ENCODE data around the gene VASP. TPM values are rescaled to one million over a fixed set of nuclear protein-coding genes. Genes with fewer than 3 reads are reported as not detected.

Gene VASP
- total and polyA plus RNA-seq, 2 donors (not counting 3 experiments of a cell fraction or from before 2014, with no cell fraction given) = 94.3 to 154 TPM

DNA sequence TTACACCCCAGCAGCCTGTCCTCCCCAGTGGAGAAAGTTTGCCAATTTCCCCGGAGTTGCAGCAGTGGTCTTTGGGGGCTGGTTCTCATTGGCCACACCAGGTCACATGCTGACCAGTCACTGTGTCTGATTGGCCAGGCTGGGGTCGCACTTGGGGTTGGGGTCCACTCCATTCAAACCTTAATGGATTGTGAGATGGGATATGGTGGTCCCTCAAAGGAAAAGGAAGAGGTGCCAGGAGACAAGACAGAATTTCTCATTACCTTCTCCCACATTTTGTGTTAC lies 5.6 kb upstream of the VASP start:
- Histone ChIP-seq H3K27ac (ENCODE audit: insufficient read depth, low read depth, low read length) (no peak overlapping the region), H3K36me3 (ENCODE audit: control insufficient read depth in 2 of 2, extremely low read depth in 1 of 2, insufficient read depth in 2 of 2, low read length in 2 of 2) (no peaks in the 10 kb centered on the region), H3K9ac (replicated peaks; ENCODE audit: extremely low read depth, insufficient read depth, low read length) (no peak overlapping the region), H3K4me2 (ENCODE audit: insufficient read depth, low read length) (no peak overlapping the region), H3K9me1 (replicated peaks; ENCODE audit: control insufficient read depth, extremely low read depth, insufficient read depth, low read length) (no peaks in the 10 kb centered on the region), H3K9me3 (replicated peaks; ENCODE audit: control insufficient read depth, insufficient read depth, low read length) (no peaks in the 10 kb centered on the region), H3K27me3 (ENCODE audit: control insufficient read depth in 2 of 2, insufficient read depth in 2 of 2, low read length in 2 of 2) (peaks cover 0 to 6% of the 10 kb centered on the region in 2 experiments), H2AFZ (ENCODE audit: low read depth, low read length) (no peak overlapping the region), H3K4me3 (replicated peaks in 1 of 3; ENCODE audit: insufficient read depth in 1 of 3, low read depth in 1 of 3, low read length in 3 of 3) (no peak overlapping the region), H3K4me1 (ENCODE audit: control insufficient read depth, extremely low read depth, insufficient read depth, low read length) (peaks cover 19% of the 10 kb centered on the region), H3K79me2 (ENCODE audit: control insufficient read depth, insufficient read depth, low read length) (no peaks in the 10 kb centered on the region), H4K20me1 (replicated peaks; ENCODE audit: control insufficient read depth, extremely low read depth, insufficient read depth, low read length) (no peaks in the 10 kb centered on the region)
- CTCF ChIA-PET = interaction anchor here (2.6 kb wide), 1 partner anchor 16 kb away, joined by 12 read pairs; no protein-coding TSS in a partner anchor
- DNase-seq (ENCODE audit: low read depth, low spot score) = no peak
- POLR2A ChIA-PET = no interaction called here
- no TSS peak for BruUV-seq (replicated peaks)
- intact Hi-C loops (cut with micrococcal nuclease) = no loop called here
- no peak for FAIRE-seq
- dilution Hi-C loops (cut with MboI; ENCODE audit: extremely low pct_ligation_motif_present, low sequenced_read_pairs) = no loop called here
- TF ChIP-seq EZH2 (IDR thresholded peaks at IDR 0.05; ENCODE audit: borderline replicate concordance, low read depth, low read length, severe bottlenecking) (no peak), POLR2A (IDR thresholded peaks at IDR 0.05; ENCODE audit: low read depth, low read length) (no peak), FOS (IDR thresholded peaks at IDR 0.05; ENCODE audit: borderline replicate concordance, insufficient read depth, low read length) (no peak), MYC (IDR thresholded peaks at IDR 0.05; ENCODE audit: low read depth, low read length) (no peak), POLR2AphosphoS5 (IDR thresholded peaks at IDR 0.05; ENCODE audit: insufficient read depth, low read depth, low read length) (no peak), JUN (IDR thresholded peaks at IDR 0.05; ENCODE audit: borderline replicate concordance, insufficient read depth, insufficient read length, low read depth) (no peak)
- TF ChIP-seq, protein P1, sequence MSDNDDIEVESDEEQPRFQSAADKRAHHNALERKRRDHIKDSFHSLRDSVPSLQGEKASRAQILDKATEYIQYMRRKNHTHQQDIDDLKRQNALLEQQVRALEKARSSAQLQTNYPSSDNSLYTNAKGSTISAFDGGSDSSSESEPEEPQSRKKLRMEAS (IDR thresholded peaks at IDR 0.05; ENCODE audit: insufficient read depth, insufficient read length) = no peak

DNA sequence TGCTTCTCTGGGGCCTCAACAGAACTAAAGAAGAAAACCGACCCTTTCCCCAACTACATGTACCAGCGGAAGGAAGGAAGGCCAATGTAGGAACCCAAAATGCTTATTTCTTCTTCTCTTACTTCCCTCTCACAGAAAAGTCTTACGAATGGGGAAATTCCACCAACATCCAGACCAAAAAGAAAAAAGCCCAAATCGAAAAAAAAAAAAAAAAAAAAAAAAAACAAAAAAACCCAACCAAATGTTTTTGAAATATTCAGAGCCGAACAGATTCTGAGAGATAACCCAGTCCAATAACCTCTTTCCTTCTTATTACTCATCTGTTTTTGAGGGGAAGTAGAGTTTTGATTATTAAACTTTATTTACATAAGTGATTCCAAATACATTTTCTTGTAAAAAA lies 5.2 kb upstream of the VASP start:
- ChIA-PET POLR2A (no interaction called here), CTCF (no interaction called here)
- no peak for TF ChIP-seq EZH2 (IDR thresholded peaks at IDR 0.05; ENCODE audit: borderline replicate concordance, low read depth, low read length, severe bottlenecking)
- TF ChIP-seq, protein P1 (IDR thresholded peaks at IDR 0.05; ENCODE audit: insufficient read depth, insufficient read length) = no peak
- no peak for TF ChIP-seq MYC (IDR thresholded peaks at IDR 0.05; ENCODE audit: low read depth, low read length)
- no peak for TF ChIP-seq FOS (IDR thresholded peaks at IDR 0.05; ENCODE audit: borderline replicate concordance, insufficient read depth, low read length)
- TF ChIP-seq POLR2AphosphoS5 (IDR thresholded peaks at IDR 0.05; ENCODE audit: insufficient read depth, low read depth, low read length) = no peak
- no peak for TF ChIP-seq POLR2A (IDR thresholded peaks at IDR 0.05; ENCODE audit: low read depth, low read length)
- TF ChIP-seq, protein P2, sequence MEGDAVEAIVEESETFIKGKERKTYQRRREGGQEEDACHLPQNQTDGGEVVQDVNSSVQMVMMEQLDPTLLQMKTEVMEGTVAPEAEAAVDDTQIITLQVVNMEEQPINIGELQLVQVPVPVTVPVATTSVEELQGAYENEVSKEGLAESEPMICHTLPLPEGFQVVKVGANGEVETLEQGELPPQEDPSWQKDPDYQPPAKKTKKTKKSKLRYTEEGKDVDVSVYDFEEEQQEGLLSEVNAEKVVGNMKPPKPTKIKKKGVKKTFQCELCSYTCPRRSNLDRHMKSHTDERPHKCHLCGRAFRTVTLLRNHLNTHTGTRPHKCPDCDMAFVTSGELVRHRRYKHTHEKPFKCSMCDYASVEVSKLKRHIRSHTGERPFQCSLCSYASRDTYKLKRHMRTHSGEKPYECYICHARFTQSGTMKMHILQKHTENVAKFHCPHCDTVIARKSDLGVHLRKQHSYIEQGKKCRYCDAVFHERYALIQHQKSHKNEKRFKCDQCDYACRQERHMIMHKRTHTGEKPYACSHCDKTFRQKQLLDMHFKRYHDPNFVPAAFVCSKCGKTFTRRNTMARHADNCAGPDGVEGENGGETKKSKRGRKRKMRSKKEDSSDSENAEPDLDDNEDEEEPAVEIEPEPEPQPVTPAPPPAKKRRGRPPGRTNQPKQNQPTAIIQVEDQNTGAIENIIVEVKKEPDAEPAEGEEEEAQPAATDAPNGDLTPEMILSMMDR (IDR thresholded peaks at IDR 0.05; ENCODE audit: extremely low read depth in 1 of 2, insufficient read depth in 1 of 2, low read depth in 1 of 2, low read length in 2 of 2) = no peak
- no peak for TF ChIP-seq GATA2 (IDR thresholded peaks at IDR 0.05; ENCODE audit: insufficient read depth, insufficient read length, low read depth, low read length)
- TF ChIP-seq JUN (IDR thresholded peaks at IDR 0.05; ENCODE audit: borderline replicate concordance, insufficient read depth, insufficient read length, low read depth) = no peak
- no peak overlapping the region for H3K9ac ChIP-seq (replicated peaks; ENCODE audit: extremely low read depth, insufficient read depth, low read length)
- BruUV-seq (replicated peaks) = no TSS peak
- H3K27me3 ChIP-seq (ENCODE audit: control insufficient read depth in 2 of 2, insufficient read depth in 2 of 2, low read length in 2 of 2) = peaks cover 0 to 6% of the 10 kb centered on the region in 2 experiments
- peaks cover 22% of the 10 kb centered on the region for H3K4me1 ChIP-seq (ENCODE audit: control insufficient read depth, extremely low read depth, insufficient read depth, low read length)
- H3K9me1 ChIP-seq (replicated peaks; ENCODE audit: control insufficient read depth, extremely low read depth, insufficient read depth, low read length) = no peaks in the 10 kb centered on the region
- DNase-seq (ENCODE audit: low read depth, low spot score) (no peak), FAIRE-seq (peak; percentile 18)
- H3K9me3 ChIP-seq (replicated peaks; ENCODE audit: control insufficient read depth, insufficient read depth, low read length) = no peaks in the 10 kb centered on the region
- dilution Hi-C loops (cut with MboI; ENCODE audit: extremely low pct_ligation_motif_present, low sequenced_read_pairs) = no loop called here
- no peak overlapping the region for H3K27ac ChIP-seq (ENCODE audit: insufficient read depth, low read depth, low read length)
- H3K4me3 ChIP-seq (replicated peaks in 1 of 3; ENCODE audit: insufficient read depth in 1 of 3, low read depth in 1 of 3, low read length in 3 of 3) = no peak overlapping the region
- H4K20me1 ChIP-seq (replicated peaks; ENCODE audit: control insufficient read depth, extremely low read depth, insufficient read depth, low read length) = no peaks in the 10 kb centered on the region
- no peak overlapping the region for H3K4me2 ChIP-seq (ENCODE audit: insufficient read depth, low read length)
- intact Hi-C loops (cut with micrococcal nuclease) = no loop called here
- no peaks in the 10 kb centered on the region for H3K36me3 ChIP-seq (ENCODE audit: control insufficient read depth in 2 of 2, extremely low read depth in 1 of 2, insufficient read depth in 2 of 2, low read length in 2 of 2)
- no peak overlapping the region for H2AFZ ChIP-seq (ENCODE audit: low read depth, low read length)
- H3K79me2 ChIP-seq (ENCODE audit: control insufficient read depth, insufficient read depth, low read length) = peaks cover 2% of the 10 kb centered on the region
